GM12878 (cell line): ENCODE measurements around the gene CWC25. TPM values are rescaled to one million over a fixed set of nuclear protein-coding genes. Genes with fewer than 3 reads are reported as not detected.

Experiments used
- ATAC-seq: fragments of 200-7000 bp; cut with Tn5 transposase; 3 replicates; pipeline ENCODE4 v1.9.1; 2020; ENCODE audit warnings: mild to moderate bottlenecking, moderate library complexity
- BruUV-seq: library from RNA; stranded (reverse); fragments of 400-500 nt; replicated peaks from 2 replicates; lab custom pipeline; 2021; lab: Mats Ljungman, UMichigan
- CTCF ChIA-PET: fragments of 300-600 bp; sonication (Branson Sonifier 250); formaldehyde crosslinking; extraction: SDS; loops from one replicate; lab custom pipeline; 2021; ENCODE audit warnings: inconsistent platforms; lab: Yijun Ruan, JAX
- POLR2A ChIA-PET: fragments of 350-600 bp; formaldehyde crosslinking; extraction: SDS; loops from one replicate; lab custom pipeline; 2021; ENCODE audit warnings: inconsistent platforms; lab: Charles Lee
- RAD21 ChIA-PET: fragments of 300-600 bp; sonication (Branson Sonifier 250); formaldehyde crosslinking; loops from one replicate; lab custom pipeline; 2023; ENCODE audit warnings: antibody characterized with exemption; ENCODE audit not compliant: unreplicated experiment; lab: Charles Lee
- SMC1A ChIA-PET: fragments of 300-600 bp; sonication (Branson Sonifier 250); formaldehyde crosslinking; loops from one replicate; lab custom pipeline; 2023; ENCODE audit not compliant: unreplicated experiment, uncharacterized antibody; lab: Charles Lee
- DNase-seq: peaks from one replicate; pipeline ENCODE4 v3.0.0-alpha.2; 2011; ENCODE audit warnings: low read depth, low spot score
- FAIRE-seq: peaks from 3 replicates; lab custom pipeline; 2011; peaks lifted over from hg19 to GRCh38; lab: Jason Lieb, UNC
- H2AFZ ChIP-seq: 2 replicates; pipeline ENCODE4 v1.6.0; 2011; ENCODE audit warnings: low read depth, low read length, control low read depth; ENCODE audit not compliant: control insufficient read depth
- H3K27ac ChIP-seq: 2 replicates; pipeline ENCODE4 v1.5.1; 2011; ENCODE audit warnings: control low read depth; ENCODE audit not compliant: control insufficient read depth, insufficient read depth
- H3K27me3 ChIP-seq, 2 experiments: replicated peaks in 1 of 2; 2 replicates each; pipeline versions ENCODE4 v1.6.0 to v1.6.1; 2011; ENCODE audit warnings: low read length in 1 of 2; ENCODE audit not compliant: control insufficient read depth in 2 of 2, insufficient read depth in 2 of 2
- H3K36me3 ChIP-seq, 2 experiments: 2 replicates each; pipeline ENCODE4 v1.5.1; 2011; ENCODE audit warnings: low read length in 1 of 2; ENCODE audit not compliant: control insufficient read depth in 2 of 2, insufficient read depth in 2 of 2
- H3K4me1 ChIP-seq: 2 replicates; pipeline ENCODE4 v1.6.1; 2011; ENCODE audit warnings: mild to moderate bottlenecking, low read length, moderate library complexity, mixed read lengths; ENCODE audit not compliant: control insufficient read depth, insufficient read depth
- H3K4me2 ChIP-seq: 2 replicates; pipeline ENCODE4 v1.6.0; 2011; ENCODE audit warnings: control low read depth; ENCODE audit not compliant: control insufficient read depth, insufficient read depth
- H3K4me3 ChIP-seq: fragments of 200-600 bp; sonication (generic); 2 replicates; pipeline ENCODE4 v1.5.1; 2016
- H3K79me2 ChIP-seq: 2 replicates; pipeline ENCODE4 v1.6.0; 2011; ENCODE audit warnings: low read length; ENCODE audit not compliant: control insufficient read depth, insufficient read depth
- H3K9ac ChIP-seq: 2 replicates; pipeline ENCODE4 v1.8.0; 2011; ENCODE audit warnings: low read length, control low read depth, mixed read lengths; ENCODE audit not compliant: control insufficient read depth, insufficient read depth
- H3K9me3 ChIP-seq: replicated peaks from 3 replicates; pipeline ENCODE4 v1.5.1; 2011; ENCODE audit warnings: mild to moderate bottlenecking, low read length; ENCODE audit not compliant: control insufficient read depth, insufficient read depth
- H4K20me1 ChIP-seq: 2 replicates; pipeline ENCODE4 v1.6.0; 2011; ENCODE audit not compliant: control insufficient read depth, insufficient read depth
- ATF7 ChIP-seq: fragments of 450-650 bp; IDR thresholded peaks from 2 replicates; pipeline ENCODE4 v1.6.1; 2016; ENCODE audit warnings: low read depth, mild to moderate bottlenecking
- BCL11A ChIP-seq: IDR thresholded peaks from 2 replicates; pipeline ENCODE4 v1.6.1; 2011; ENCODE audit warnings: low read depth, low read length
- CBFB ChIP-seq: IDR thresholded peaks from 2 replicates; pipeline ENCODE4 v1.6.1; 2016; ENCODE audit warnings: antibody characterized with exemption, low read depth
- EGR1 ChIP-seq, 2 experiments: IDR thresholded peaks; 1 replicate in 1 of 2; 2 replicates in 1 of 2; pipeline ENCODE4 v1.6.1; 2011 to 2012; ENCODE audit warnings: low read depth in 2 of 2, low read length in 2 of 2, borderline replicate concordance in 1 of 2, mild to moderate bottlenecking in 1 of 2, moderate library complexity in 1 of 2
- FOXM1 ChIP-seq: IDR thresholded peaks from 2 replicates; pipeline ENCODE4 v1.6.1; 2012; ENCODE audit warnings: low read depth, mild to moderate bottlenecking, inconsistent platforms, low read length, moderate library complexity
- JUNB ChIP-seq: IDR thresholded peaks from 2 replicates; pipeline ENCODE4 v1.6.1; 2016; ENCODE audit warnings: antibody characterized with exemption, mild to moderate bottlenecking
- MTA3 ChIP-seq: IDR thresholded peaks from 2 replicates; pipeline ENCODE4 v1.6.1; 2012; ENCODE audit warnings: low read length, inconsistent platforms, borderline replicate concordance
- POLR2A ChIP-seq: IDR thresholded peaks from 2 replicates; pipeline ENCODE4 v1.6.1; 2011; ENCODE audit warnings: low read depth, mild to moderate bottlenecking, low read length
- RB1 ChIP-seq: fragments of 450-650 bp; formaldehyde crosslinking; IDR thresholded peaks from 2 replicates; pipeline ENCODE4 v1.6.1; 2017; ENCODE audit warnings: mild to moderate bottlenecking, borderline replicate concordance
- RFX5 ChIP-seq: IDR thresholded peaks from 2 replicates; pipeline ENCODE4 v1.6.1; 2011; ENCODE audit warnings: low read depth, low read length, improper control_type of control experiment
- STAT3 ChIP-seq: IDR thresholded peaks from 2 replicates; pipeline ENCODE4 v1.6.1; 2011; ENCODE audit warnings: low read depth, low read length, improper control_type of control experiment
- WGBS: methylation state at CpG from one replicate; pipeline ENCODE4 v1.1.6; 2016; ENCODE audit warnings: low lambda C conversion rate; ENCODE audit not compliant: insufficient replicate concordance, insufficient coverage; ENCODE audit errors: missing lambda C conversion rate; 5-methylcytosine and 5-hydroxymethylcytosine counted together
- in situ Hi-C: fragments of 300-500 bp; cut with MboI; formaldehyde crosslinking; loops from 9 replicates; pipeline ENCODE4 v1.14.3; 2018; ENCODE audit warnings: mixed read lengths
- intact Hi-C: fragments of 100-400 bp; cut with micrococcal nuclease; formaldehyde crosslinking; loops from one replicate; pipeline ENCODE4 v1.14.2; 2022; ENCODE audit not compliant: unreplicated experiment
- polyA plus RNA-seq, 11 experiments: library from polyadenylated mRNA; depleted of rRNA in 4 of 11; unstranded in 6 of 11; stranded (reverse) in 5 of 11; fragments of >200 nt; fragmentation: Nextera tagmentation in 4 of 11; fragmentation: Illumina TruSeq in 1 of 11; extraction: Ambion mirVana in 4 of 11; extraction: Trizol in 1 of 11; gene quantifications; 1 replicate in 1 of 11; 2 replicates in 10 of 11; pipeline versions ENCODE4 v1.2.1 to v1.2.3, GENCODE V29; 2011 to 2016; ENCODE audit warnings: inconsistent platforms in 2 of 11, missing spikeins in 2 of 11, low read depth in 1 of 11
- total RNA-seq, 4 experiments: library from RNA; depleted of rRNA in 3 of 4; stranded (reverse); fragments of >200 nt in 3 of 4; fragmentation: Illumina TruSeq in 1 of 4; extraction: Trizol in 1 of 4; gene quantifications; 2 replicates each; pipeline versions ENCODE4 v1.2.1 to v1.2.3, GENCODE V29; 2013 to 2021
- TF ChIP-seq, protein P1 (sequence below): fragments of 450-650 bp; IDR thresholded peaks from 2 replicates; pipeline ENCODE4 v1.6.1; 2017; ENCODE audit warnings: borderline replicate concordance
- TF ChIP-seq, protein P2 (sequence below): fragments of 450-650 bp; IDR thresholded peaks from 2 replicates; pipeline ENCODE4 v1.6.1; 2018; ENCODE audit warnings: mild to moderate bottlenecking, low read depth, moderate library complexity; ENCODE audit not compliant: partially characterized antibody
- TF ChIP-seq, protein P3 (sequence below): IDR thresholded peaks from 2 replicates; pipeline ENCODE4 v1.6.1; 2011; ENCODE audit warnings: low read depth, mild to moderate bottlenecking, low read length, moderate library complexity, borderline replicate concordance; ENCODE audit errors: extremely low read depth

Gene CWC25
- total and polyA plus RNA-seq, 10 of the 15 experiments (the other 5 are each of a cell fraction or from before 2014, with no cell fraction given): 14.7 to 29.7 (median 22.9) TPM

DNA sequence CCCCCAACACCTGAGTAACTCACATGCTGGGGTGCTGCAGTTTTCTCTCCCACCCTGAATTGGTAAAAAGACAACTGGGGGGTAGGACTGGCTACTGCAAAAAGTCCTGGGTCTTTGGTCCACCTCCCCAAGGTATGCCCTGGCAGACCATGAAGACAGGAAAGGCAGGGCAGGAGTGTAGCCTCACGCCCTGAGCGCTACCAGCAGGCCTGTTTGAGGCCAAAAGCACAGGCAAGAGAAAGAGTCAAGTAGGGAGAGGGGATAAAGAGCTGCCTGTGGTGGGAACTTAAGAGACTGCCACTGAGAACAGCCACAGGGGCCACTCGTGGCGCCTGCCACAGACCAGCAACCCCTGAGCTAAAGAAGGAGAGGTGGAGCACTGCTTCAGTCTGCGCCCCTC lies 58.8 kb downstream of the CWC25 start:
- H3K79me2 ChIP-seq: no peaks in the 10 kb centered on the region
- ChIA-PET POLR2A (no interaction called here), CTCF (no interaction called here), SMC1A (no interaction called here), RAD21 (no interaction called here)
- TF ChIP-seq ATF7 (no peak), RB1 (no peak), MTA3 (no peak), BCL11A (no peak), JUNB (no peak), EGR1 (IDR thresholded peaks at IDR 0.05; ENCODE audit: borderline replicate concordance in 1 of 2, low read depth in 2 of 2, low read length in 2 of 2) (no peak), POLR2A (no peak), CBFB (no peak), FOXM1 (no peak), RFX5 (no peak), STAT3 (no peak)
- TF ChIP-seq, protein P1, sequence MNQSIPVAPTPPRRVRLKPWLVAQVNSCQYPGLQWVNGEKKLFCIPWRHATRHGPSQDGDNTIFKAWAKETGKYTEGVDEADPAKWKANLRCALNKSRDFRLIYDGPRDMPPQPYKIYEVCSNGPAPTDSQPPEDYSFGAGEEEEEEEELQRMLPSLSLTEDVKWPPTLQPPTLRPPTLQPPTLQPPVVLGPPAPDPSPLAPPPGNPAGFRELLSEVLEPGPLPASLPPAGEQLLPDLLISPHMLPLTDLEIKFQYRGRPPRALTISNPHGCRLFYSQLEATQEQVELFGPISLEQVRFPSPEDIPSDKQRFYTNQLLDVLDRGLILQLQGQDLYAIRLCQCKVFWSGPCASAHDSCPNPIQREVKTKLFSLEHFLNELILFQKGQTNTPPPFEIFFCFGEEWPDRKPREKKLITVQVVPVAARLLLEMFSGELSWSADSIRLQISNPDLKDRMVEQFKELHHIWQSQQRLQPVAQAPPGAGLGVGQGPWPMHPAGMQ: no peak
- TF ChIP-seq, protein P2, sequence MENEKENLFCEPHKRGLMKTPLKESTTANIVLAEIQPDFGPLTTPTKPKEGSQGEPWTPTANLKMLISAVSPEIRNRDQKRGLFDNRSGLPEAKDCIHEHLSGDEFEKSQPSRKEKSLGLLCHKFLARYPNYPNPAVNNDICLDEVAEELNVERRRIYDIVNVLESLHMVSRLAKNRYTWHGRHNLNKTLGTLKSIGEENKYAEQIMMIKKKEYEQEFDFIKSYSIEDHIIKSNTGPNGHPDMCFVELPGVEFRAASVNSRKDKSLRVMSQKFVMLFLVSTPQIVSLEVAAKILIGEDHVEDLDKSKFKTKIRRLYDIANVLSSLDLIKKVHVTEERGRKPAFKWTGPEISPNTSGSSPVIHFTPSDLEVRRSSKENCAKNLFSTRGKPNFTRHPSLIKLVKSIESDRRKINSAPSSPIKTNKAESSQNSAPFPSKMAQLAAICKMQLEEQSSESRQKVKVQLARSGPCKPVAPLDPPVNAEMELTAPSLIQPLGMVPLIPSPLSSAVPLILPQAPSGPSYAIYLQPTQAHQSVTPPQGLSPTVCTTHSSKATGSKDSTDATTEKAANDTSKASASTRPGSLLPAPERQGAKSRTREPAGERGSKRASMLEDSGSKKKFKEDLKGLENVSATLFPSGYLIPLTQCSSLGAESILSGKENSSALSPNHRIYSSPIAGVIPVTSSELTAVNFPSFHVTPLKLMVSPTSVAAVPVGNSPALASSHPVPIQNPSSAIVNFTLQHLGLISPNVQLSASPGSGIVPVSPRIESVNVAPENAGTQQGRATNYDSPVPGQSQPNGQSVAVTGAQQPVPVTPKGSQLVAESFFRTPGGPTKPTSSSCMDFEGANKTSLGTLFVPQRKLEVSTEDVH: no peak
- TF ChIP-seq, protein P3, sequence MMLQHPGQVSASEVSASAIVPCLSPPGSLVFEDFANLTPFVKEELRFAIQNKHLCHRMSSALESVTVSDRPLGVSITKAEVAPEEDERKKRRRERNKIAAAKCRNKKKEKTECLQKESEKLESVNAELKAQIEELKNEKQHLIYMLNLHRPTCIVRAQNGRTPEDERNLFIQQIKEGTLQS: no peak
- no peaks in the 10 kb centered on the region for H3K9me3 ChIP-seq
- no peak for DNase-seq
- 84% methylated on average over 5 of the region's 5 CpGs for WGBS
- in situ Hi-C loops: no loop called here
- BruUV-seq: no TSS peak
- no peaks in the 10 kb centered on the region for H3K27me3 ChIP-seq
- no peak overlapping the region for H2AFZ ChIP-seq
- no peak overlapping the region for H3K4me3 ChIP-seq
- no peak overlapping the region for H3K4me2 ChIP-seq
- FAIRE-seq: no peak
- no peak overlapping the region for H3K9ac ChIP-seq
- H3K36me3 ChIP-seq: peaks cover 17 to 42% of the 10 kb centered on the region in 2 experiments
- no peak overlapping the region for H3K27ac ChIP-seq
- ATAC-seq: no peak
- H4K20me1 ChIP-seq: no peaks in the 10 kb centered on the region
- no peaks in the 10 kb centered on the region for H3K4me1 ChIP-seq
- intact Hi-C loops: no loop called here
